MM.1S (cell line): Measurements from ENCODE around the gene TRMT13.

Experiments used
- EZH2 ChIP-seq: fragments of 300-600 bp; sonication (generic); optimal IDR thresholded peaks from 2 replicates; pipeline ENCODE3; 2017; ENCODE audit warnings: low read depth, mild to moderate bottlenecking, antibody characterized with exemption, low read length, mixed read lengths
- EZH2phosphoT487 ChIP-seq: fragments of 300-600 bp; sonication (generic); IDR thresholded peaks from 2 replicates; pipeline ENCODE4 v1.6.1; 2018; ENCODE audit warnings: antibody characterized with exemption, low read length
- TF ChIP-seq, protein P1 (sequence below): fragments of 300-600 bp; sonication (generic); IDR thresholded peaks from 2 replicates; pipeline ENCODE4 v1.5.1; 2016; ENCODE audit warnings: antibody characterized with exemption, low read length, mixed read lengths

DNA sequence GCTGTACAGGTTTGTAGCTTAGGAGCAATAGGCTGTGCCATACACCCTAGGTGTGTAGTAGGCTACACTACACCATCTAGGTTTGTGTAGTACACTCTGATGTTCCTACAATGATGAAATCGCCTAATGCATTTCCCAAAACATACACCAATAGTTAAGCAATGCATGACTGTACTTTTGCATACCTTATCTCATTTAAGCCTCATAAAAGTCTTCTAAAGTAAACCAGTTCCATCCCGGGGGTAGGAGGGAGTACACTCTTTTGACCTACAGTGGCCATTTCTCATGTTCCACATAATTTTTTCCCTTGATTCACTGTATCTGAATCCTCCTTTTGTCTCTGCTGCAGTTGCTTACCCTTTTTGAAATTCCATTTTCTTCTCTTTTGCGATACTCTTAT, 12.2 kb downstream of the TRMT13 start:
- TF ChIP-seq, protein P1, sequence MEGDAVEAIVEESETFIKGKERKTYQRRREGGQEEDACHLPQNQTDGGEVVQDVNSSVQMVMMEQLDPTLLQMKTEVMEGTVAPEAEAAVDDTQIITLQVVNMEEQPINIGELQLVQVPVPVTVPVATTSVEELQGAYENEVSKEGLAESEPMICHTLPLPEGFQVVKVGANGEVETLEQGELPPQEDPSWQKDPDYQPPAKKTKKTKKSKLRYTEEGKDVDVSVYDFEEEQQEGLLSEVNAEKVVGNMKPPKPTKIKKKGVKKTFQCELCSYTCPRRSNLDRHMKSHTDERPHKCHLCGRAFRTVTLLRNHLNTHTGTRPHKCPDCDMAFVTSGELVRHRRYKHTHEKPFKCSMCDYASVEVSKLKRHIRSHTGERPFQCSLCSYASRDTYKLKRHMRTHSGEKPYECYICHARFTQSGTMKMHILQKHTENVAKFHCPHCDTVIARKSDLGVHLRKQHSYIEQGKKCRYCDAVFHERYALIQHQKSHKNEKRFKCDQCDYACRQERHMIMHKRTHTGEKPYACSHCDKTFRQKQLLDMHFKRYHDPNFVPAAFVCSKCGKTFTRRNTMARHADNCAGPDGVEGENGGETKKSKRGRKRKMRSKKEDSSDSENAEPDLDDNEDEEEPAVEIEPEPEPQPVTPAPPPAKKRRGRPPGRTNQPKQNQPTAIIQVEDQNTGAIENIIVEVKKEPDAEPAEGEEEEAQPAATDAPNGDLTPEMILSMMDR, result no peak
- TF ChIP-seq EZH2 (no peak), EZH2phosphoT487 (no peak)
